ENCODE data around the gene GULP1. TPM values are rescaled to one million over a fixed set of nuclear protein-coding genes. Genes with fewer than 3 reads are reported as not detected.

GULP1 gene
- total RNA-seq, 1 experiment from 2014 or later: 76.0 TPM

GRCh38 chr2:188414869-188415753 lies 123.4 kb downstream of the GULP1 start:
- H2AFZ ChIP-seq (ENCODE audit: low read depth, low read length, poor library complexity, severe bottlenecking): no peak overlapping the region
- no peak for DNase-seq (ENCODE audit: low read depth, low spot score)
- no TSS peak for BruUV-seq (replicated peaks)
- H3K79me2 ChIP-seq (ENCODE audit: insufficient read depth, low read length): peaks cover 13% of the 10 kb centered on the region
- TF ChIP-seq CTCF (IDR thresholded peaks at IDR 0.05 in 2 of 3, conservative IDR thresholded peaks at IDR 0.05 in 1 of 3; ENCODE audit: borderline replicate concordance in 1 of 3, insufficient read depth in 1 of 3, low read depth in 2 of 3, low read length in 2 of 3) (no peak), REST (IDR thresholded peaks at IDR 0.05; ENCODE audit: low read depth) (no peak), SP1 (IDR thresholded peaks at IDR 0.05; ENCODE audit: low read depth) (no peak), CEBPB (IDR thresholded peaks at IDR 0.05; ENCODE audit: low read depth) (no peak), MAX (IDR thresholded peaks at IDR 0.05) (no peak), RAD21 (IDR thresholded peaks at IDR 0.05; ENCODE audit: low read depth) (no peak)
- no peak overlapping the region for H3K27ac ChIP-seq (ENCODE audit: low read depth, low read length)
- no peaks in the 10 kb centered on the region for H3K4me1 ChIP-seq (ENCODE audit: control insufficient read depth in 1 of 2, insufficient read depth in 2 of 2, low read length in 2 of 2)
- H4K20me1 ChIP-seq (ENCODE audit: insufficient read depth): no peaks in the 10 kb centered on the region
- intact Hi-C loops (cut with micrococcal nuclease): no loop called here
- no peaks in the 10 kb centered on the region for H3K36me3 ChIP-seq (ENCODE audit: control insufficient read depth in 1 of 2, insufficient read depth in 2 of 2, low read length in 2 of 2)
- H3K4me3 ChIP-seq (replicated peaks in 1 of 2; ENCODE audit: low read depth in 1 of 2, low read length in 2 of 2): no peak overlapping the region
- ChIA-PET POLR2A (no interaction called here), CTCF (no interaction called here), RAD21 (ENCODE audit: low non-redundant PET in 1 of 2, low total read pairs in 2 of 2, uncharacterized antibody in 2 of 2, unreplicated experiment in 2 of 2) (no interaction called here)
- no peak overlapping the region for H3K9ac ChIP-seq (ENCODE audit: low read length)
- H3K9me2 ChIP-seq (ENCODE audit: insufficient read depth): no peaks in the 10 kb centered on the region
- no peak overlapping the region for H3K4me2 ChIP-seq (ENCODE audit: low read length)
- H3K9me3 ChIP-seq (ENCODE audit: control insufficient read depth in 1 of 2, insufficient read depth in 1 of 2, low read depth in 1 of 2, low read length in 2 of 2): no peaks in the 10 kb centered on the region
- no peak for ATAC-seq
- no peaks in the 10 kb centered on the region for H3K27me3 ChIP-seq (ENCODE audit: insufficient read depth, low read length)
